Subcutaneous abdominal adipose tissue (tissue), 5 donors: ENCODE data around the gene DCP1A.
"Not testable (repeated sequence)": the region's sequence is repeated elsewhere in the genome, so short reads cannot be mapped to it uniquely, and the experiment has no call there.

Experiments used
- H3K27ac ChIP-seq: one replicate; pipeline ENCODE4 v1.7.0; 2013; ENCODE audit warnings: low read depth, mild to moderate bottlenecking, inconsistent platforms, low read length, moderate library complexity
- H3K27me3 ChIP-seq, 5 donors: one replicate each; pipeline ENCODE4 v1.7.0; 2013; ENCODE audit warnings: low read length in 5 of 5, inconsistent platforms in 1 of 5; ENCODE audit not compliant: control insufficient read depth in 5 of 5, insufficient read depth in 4 of 5
- H3K36me3 ChIP-seq, 5 donors: one replicate each; pipeline ENCODE4 v1.7.0; 2013; ENCODE audit warnings: low read length in 5 of 5; ENCODE audit not compliant: control insufficient read depth in 5 of 5, insufficient read depth in 5 of 5
- H3K4me1 ChIP-seq, 5 donors: one replicate each; pipeline ENCODE4 v1.7.0; 2013; ENCODE audit warnings: low read length in 5 of 5, mild to moderate bottlenecking in 3 of 5, moderate library complexity in 1 of 5; ENCODE audit not compliant: control insufficient read depth in 5 of 5, insufficient read depth in 5 of 5
- H3K4me3 ChIP-seq, 5 donors: one replicate each; pipeline ENCODE4 v1.7.0; 2013; ENCODE audit warnings: low read length in 5 of 5, low read depth in 1 of 5
- H3K9ac ChIP-seq, 5 donors: one replicate each; pipeline ENCODE4 v1.7.0; 2013; ENCODE audit warnings: low read length in 5 of 5, mild to moderate bottlenecking in 4 of 5, moderate library complexity in 3 of 5
- H3K9me3 ChIP-seq, 5 donors: one replicate each; pipeline ENCODE4 v1.7.0; 2013; ENCODE audit warnings: low read length in 5 of 5; ENCODE audit not compliant: control insufficient read depth in 5 of 5
- donor health status: healthy.
- donor health status: healthy.
- donor health status: healthy.
- donor health status: healthy.
- donor health status: healthy.

DCP1A gene

DNA sequence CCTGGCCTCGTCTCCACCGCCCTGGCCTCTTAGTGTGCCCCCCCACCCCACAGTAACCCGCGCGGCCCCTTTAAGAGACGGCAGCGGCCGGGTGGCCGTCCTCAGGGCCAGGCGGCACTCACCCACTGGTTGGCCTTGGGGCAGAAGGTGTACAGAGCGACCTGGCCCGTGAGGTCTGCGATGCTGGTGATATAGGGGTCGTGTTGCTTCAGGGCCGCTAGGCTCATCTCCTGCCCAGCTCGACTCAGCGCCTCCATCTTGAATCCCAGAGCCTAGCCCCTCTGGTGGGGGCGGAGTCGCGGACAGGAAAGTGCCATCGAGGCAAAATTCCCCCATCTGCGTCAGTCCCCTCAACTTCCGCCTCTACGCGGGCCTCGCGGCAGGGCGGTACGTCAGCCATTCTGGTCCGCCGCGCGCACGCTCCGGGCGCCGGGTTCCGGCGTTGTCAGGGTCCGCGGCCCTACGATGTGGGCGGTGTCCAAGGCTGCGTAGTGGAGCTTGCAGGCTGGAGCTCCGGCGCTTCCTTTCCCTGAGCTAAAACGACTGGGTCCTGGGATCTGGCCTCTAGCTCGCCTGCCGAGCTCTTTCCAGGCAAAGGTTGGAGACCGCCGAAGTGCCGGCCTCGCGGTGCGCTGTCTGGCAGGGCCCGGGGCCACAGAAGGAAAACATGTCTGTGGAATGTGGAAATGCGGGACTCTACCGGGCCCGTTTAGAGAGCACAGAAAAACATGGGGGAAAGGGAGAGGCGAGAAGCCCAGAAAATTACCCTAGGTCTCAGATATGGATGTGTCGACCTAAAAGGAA lies at the start of gene DCP1A:
Gene DCP1A (minus strand): TSS at position 283 of the 804 bp plus-strand sequence. CDS start 26 bp downstream, at position 257.
- H3K4me3 ChIP-seq: peak within 1 kb of the TSS; percentile 94 to 99 (median 97)
- peaks cover 5 to 11% (median 8%) of the 10 kb centered on the region in 5 donors for H3K36me3 ChIP-seq
- peak within 1 kb of the TSS; percentile 98 for H3K27ac ChIP-seq
- peak within 1 kb of the TSS; percentile 77 to 99 (median 96) for H3K9ac ChIP-seq
- H3K9me3 ChIP-seq: no peaks in the 10 kb centered on the region
- no peaks in the 10 kb centered on the region for H3K27me3 ChIP-seq
- H3K4me1 ChIP-seq: peaks cover 3 to 39% (median 32%) of the 10 kb centered on the region in 5 donors

DNA sequence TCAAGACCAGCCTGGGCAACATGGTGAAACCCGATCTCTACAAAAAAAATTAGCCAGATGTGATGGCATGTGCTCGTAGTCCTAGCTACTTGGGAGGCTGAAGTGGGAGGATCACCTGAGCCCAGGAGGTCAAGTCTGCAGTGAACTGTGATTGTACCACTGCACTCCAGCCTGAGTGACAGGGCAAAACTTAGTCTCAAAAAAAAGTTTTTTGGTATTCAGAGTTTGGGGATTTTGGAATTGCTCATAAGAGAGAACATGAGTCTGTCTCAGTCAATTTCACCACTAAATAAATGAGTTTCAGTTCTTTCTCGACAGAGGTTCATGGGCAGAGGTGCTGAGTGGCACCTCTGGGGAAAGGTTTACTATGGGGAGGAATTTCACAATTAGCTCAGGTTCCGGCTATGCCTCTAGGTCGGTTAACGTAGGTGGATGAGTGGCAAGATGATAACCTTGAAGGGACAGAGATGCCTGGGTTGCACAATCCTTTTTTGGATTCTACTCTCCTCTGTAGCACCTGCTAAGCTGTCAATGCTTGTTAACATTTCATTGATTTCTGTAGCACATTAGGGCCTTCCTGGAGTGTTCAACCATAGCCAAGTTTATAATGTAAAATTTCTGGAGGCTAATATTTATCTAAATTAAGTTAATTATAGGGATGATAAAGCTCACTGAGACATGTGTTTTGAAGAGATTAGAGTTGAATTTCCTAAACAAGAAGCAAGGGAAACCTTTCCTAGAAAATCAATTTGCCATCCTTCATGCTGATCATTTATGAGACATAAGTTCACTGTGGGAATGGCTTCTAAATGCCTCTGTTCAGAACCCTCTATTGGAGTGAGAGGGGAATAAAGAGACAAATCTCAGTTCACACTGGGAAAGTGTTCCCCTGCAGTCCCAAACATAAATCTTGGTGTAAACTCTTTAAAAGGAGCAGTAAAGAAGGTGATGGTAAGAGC lies 37.4 kb upstream of the DCP1A start:
- H3K9me3 ChIP-seq: no peaks in the 10 kb centered on the region
- H3K27me3 ChIP-seq: peaks cover 0 to 3% (median 0%) of the 10 kb centered on the region in 5 donors
- no peak overlapping the region for H3K27ac ChIP-seq
- H3K4me3 ChIP-seq: no peak overlapping the region
- H3K36me3 ChIP-seq: no peaks in the 10 kb centered on the region
- no peak overlapping the region for H3K9ac ChIP-seq
- no peaks in the 10 kb centered on the region for H3K4me1 ChIP-seq

DNA sequence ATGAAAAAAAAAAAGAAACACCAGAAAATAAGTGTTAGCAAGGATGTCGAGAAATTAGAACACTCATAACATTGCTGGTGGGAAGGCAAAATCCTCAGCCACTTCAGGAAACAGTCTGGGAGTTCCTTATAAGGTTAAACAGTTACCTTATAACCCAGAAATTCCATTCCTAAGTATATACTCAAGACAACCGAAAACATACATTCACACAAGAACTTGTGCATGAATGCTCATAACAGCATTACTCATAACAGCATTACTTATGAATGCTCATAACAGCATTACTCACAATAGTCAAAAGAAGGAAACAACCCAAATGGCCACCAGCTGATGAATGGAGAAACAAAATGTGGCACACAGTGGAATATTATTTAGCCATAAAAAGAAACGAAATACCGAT lies 34.8 kb upstream of the DCP1A start:
- no peak overlapping the region for H3K27ac ChIP-seq
- no peaks in the 10 kb centered on the region for H3K9me3 ChIP-seq
- peaks cover 0 to 2% (median 0%) of the 10 kb centered on the region in 5 donors for H3K27me3 ChIP-seq
- H3K4me1 ChIP-seq: no peaks in the 10 kb centered on the region
- no peak overlapping the region for H3K4me3 ChIP-seq
- no peaks in the 10 kb centered on the region for H3K36me3 ChIP-seq
- H3K9ac ChIP-seq: no peak overlapping the region

DNA sequence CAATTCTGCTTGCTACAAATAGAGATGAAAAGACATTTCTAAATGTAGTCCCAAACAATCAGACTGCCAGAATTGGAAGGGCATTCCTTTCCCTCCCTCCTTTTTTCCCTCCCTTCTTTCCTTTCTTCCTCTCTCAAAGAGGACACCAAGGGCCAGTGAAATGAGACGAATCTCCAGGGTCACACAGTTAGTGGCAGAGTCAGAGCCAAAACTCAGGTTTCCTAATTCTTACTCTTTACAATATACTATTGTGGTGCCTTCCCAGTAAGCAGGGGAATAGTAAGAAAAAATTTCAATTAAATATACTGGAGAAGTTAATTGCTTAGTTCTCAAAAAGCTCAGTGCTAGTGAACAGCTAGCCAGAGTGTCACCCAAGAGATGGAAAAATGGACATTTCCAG lies 33.0 kb upstream of the DCP1A start:
- Histone ChIP-seq H3K9ac (no peak overlapping the region), H3K4me3 (no peak overlapping the region), H3K9me3 (no peaks in the 10 kb centered on the region), H3K4me1 (no peaks in the 10 kb centered on the region), H3K27ac (no peak overlapping the region), H3K27me3 (no peaks in the 10 kb centered on the region), H3K36me3 (no peaks in the 10 kb centered on the region)

DNA sequence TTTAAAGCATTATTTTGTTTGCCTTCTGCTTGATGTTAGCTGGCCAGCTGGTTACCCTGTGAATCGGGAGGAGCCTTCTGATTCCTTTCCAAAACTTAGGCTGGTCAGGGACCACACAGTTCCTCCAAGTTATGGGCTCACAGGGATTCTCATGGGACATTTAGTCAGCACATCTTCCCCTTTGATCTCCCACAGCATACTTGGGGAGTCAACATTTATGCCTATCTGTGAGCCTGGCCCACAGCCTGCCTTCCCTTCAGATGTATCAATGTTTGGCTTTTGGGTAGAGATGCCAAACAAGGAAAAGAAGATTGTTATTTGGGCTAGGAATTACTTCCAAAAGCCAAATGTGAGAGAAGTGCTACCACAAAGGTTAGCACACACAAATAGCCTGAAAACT lies 32.6 kb upstream of the DCP1A start:
- Histone ChIP-seq H3K4me3 (no peak overlapping the region), H3K36me3 (no peaks in the 10 kb centered on the region), H3K27ac (no peak overlapping the region), H3K9ac (no peak overlapping the region), H3K4me1 (no peaks in the 10 kb centered on the region), H3K27me3 (no peaks in the 10 kb centered on the region), H3K9me3 (no peaks in the 10 kb centered on the region)

DNA sequence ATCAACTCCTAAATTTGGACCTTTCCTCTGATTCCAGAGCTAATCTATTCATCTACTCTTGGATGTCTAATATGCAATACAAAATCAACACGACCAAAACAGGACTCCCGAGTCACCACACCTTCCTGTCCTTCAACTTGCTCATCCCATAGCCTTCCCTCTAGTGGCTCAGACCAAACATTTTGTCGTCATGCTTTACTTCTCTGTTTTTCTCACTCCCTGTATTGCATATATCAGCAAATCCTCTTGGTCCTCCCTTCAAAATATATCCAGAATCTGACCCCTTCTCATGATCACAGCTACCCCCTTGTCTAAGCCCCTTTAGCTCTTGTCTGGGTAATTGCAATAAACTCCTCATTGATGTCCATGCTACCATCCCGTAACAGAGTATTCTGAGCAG lies 30.5 kb upstream of the DCP1A start:
- Histone ChIP-seq H3K9me3 (no peaks in the 10 kb centered on the region), H3K27ac (no peak overlapping the region), H3K4me3 (no peak overlapping the region), H3K36me3 (no peaks in the 10 kb centered on the region), H3K9ac (no peak overlapping the region), H3K4me1 (no peaks in the 10 kb centered on the region), H3K27me3 (no peaks in the 10 kb centered on the region)

DNA sequence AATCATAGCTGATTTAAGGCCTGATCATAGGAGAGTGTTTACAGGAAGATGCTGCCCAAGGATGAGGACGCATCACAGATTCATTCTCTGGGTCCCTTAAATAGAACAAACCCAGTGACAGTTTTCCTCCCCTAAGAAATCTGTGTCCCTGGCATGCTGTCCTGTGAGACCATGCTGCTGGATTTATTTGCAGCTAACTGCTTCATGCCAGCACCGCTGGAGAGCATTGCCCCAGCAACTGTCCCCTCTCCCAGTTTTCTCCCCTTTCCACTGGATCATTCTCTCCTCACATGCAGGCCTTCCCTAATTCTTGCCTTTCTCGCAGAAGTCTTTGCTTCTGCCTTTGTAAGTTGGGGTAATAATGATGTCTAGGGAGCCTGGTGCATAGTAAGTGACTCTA lies 29.3 kb upstream of the DCP1A start:
- H3K27ac ChIP-seq: no peak overlapping the region
- no peak overlapping the region for H3K9ac ChIP-seq
- H3K36me3 ChIP-seq: no peaks in the 10 kb centered on the region
- no peaks in the 10 kb centered on the region for H3K9me3 ChIP-seq
- H3K4me1 ChIP-seq: no peaks in the 10 kb centered on the region
- no peaks in the 10 kb centered on the region for H3K27me3 ChIP-seq
- no peak overlapping the region for H3K4me3 ChIP-seq

DNA sequence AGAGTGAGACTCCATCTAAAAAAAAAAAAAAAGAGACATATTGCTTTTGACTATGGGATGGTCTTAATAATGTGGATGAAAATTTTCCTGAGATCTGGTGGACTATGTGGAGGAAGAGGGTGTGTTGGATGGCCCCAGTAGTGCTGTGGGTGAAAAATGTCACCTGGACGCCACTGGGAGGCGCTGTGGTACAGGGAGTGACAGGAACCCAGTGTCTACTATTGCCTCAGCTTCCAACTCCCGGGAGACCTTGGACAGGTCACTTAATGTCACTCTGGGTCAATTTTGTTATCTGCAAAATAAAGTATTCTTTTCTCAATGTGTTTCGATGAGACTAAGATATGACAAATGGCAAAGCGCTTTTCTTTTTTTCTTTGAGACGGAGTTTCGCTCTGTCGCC lies 27.7 kb upstream of the DCP1A start:
- Histone ChIP-seq H3K9me3 (no peaks in the 10 kb centered on the region), H3K27me3 (no peaks in the 10 kb centered on the region), H3K9ac (no peak overlapping the region), H3K36me3 (no peaks in the 10 kb centered on the region), H3K4me3 (no peak overlapping the region), H3K4me1 (no peaks in the 10 kb centered on the region), H3K27ac (no peak overlapping the region)

DNA sequence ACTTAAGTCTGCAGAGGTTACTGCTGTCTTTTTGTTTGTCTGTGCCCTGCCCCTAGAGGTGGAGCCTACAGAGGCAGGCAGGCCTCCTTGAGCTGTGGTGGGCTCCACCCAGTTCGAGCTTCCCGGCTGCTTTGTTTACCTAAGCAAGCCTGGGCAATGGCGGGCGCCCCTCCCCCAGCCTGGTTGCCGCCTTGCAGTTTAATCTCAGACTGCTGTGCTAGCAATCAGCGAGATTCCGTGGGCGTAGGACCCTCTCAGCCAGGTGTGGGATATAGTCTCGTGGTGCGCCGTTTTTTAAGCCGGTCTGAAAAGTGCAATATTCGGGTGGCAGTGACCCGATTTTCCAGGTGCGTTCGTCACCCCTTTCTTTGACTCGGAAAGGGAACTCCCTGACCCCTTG lies 23.4 kb upstream of the DCP1A start:
- not testable (repeated sequence) for H3K4me3 ChIP-seq, H3K36me3 ChIP-seq, H3K27me3 ChIP-seq, H3K9ac ChIP-seq, H3K27ac ChIP-seq, H3K4me1 ChIP-seq, H3K9me3 ChIP-seq

DNA sequence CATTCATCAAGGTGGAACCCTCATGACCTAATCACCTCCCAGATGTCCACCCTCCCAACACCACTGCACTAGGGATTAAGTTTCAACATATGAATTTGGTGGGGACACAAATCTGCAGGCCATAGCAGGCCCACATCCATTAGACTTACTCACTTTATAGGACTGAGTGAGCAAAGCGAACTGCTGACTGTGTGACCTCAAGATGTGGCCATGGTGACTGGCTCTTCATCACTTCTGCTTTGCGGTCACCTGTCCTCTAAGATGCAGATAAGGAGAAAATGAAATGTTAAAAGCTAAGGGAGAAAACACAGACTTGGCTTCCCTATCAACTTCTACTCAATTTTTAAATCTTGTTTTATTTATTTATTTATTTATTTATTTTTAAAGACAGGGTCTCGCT lies 14.5 kb upstream of the DCP1A start:
- no peaks in the 10 kb centered on the region for H3K36me3 ChIP-seq
- H3K4me3 ChIP-seq: no peak overlapping the region
- H3K27ac ChIP-seq: no peak overlapping the region
- H3K9ac ChIP-seq: no peak overlapping the region
- no peaks in the 10 kb centered on the region for H3K27me3 ChIP-seq
- H3K4me1 ChIP-seq: peaks cover 0 to 11% (median 0%) of the 10 kb centered on the region in 5 donors
- no peaks in the 10 kb centered on the region for H3K9me3 ChIP-seq
